Amniotic stem cell (primary cell): ENCODE measurements around the gene ZNF473.

Experiments used
- DNase-seq: peaks from one replicate; lab custom pipeline; 2025; lab: John Stamatoyannopoulos, UW

Gene ZNF473

GRCh38 chr19:50003810-50004419, 21.9 kb upstream of the ZNF473 start:
- DNase-seq, result peak; percentile 91

GRCh38 chr19:50005428-50005827, 20.4 kb upstream of the ZNF473 start:
- DNase-seq, result no peak

- no peak for DNase-seq
Measured at GRCh38 chr19:50007170-50007569, 18.6 kb upstream of the ZNF473 start.

GRCh38 chr19:50007947-50008346, 17.9 kb upstream of the ZNF473 start:
- no peak for DNase-seq

GRCh38 chr19:50008532-50008931, 17.3 kb upstream of the ZNF473 start:
- no peak for DNase-seq

- DNase-seq, result no peak
Measured at GRCh38 chr19:50016225-50016807, 9.5 kb upstream of the ZNF473 start.

- no peak for DNase-seq
Measured at GRCh38 chr19:50020481-50020880, 5.3 kb upstream of the ZNF473 start.

- DNase-seq, result no peak
Measured at GRCh38 chr19:50022823-50023222, 3.0 kb upstream of the ZNF473 start.

- DNase-seq, result no peak
Measured at GRCh38 chr19:50024719-50025021, 1.1 kb upstream of the ZNF473 start.

- DNase-seq, result peak; percentile 100
Measured at GRCh38 chr19:50025022-50025793, 597 bp upstream of the ZNF473 start, which contains the start of gene VRK3. VRK3 (minus strand) TSS chr19:50025372; CDS start chr19:50016162, 9,210 bp downstream.

- no peak for DNase-seq
Measured at GRCh38 chr19:50026550-50026906, 723 bp downstream of the ZNF473 start.

GRCh38 chr19:50030225-50030624, 4.4 kb downstream of the ZNF473 start:
- no peak for DNase-seq

GRCh38 chr19:50030937-50031336, 5.1 kb downstream of the ZNF473 start:
- no peak for DNase-seq

GRCh38 chr19:50036908-50037307, 11.1 kb downstream of the ZNF473 start:
- peak; percentile 3 for DNase-seq

- no peak for DNase-seq
Measured at GRCh38 chr19:50039968-50040367, 14.2 kb downstream of the ZNF473 start.

- no peak for DNase-seq
Measured at GRCh38 chr19:50040967-50041366, 15.2 kb downstream of the ZNF473 start.

GRCh38 chr19:50042363-50043024, 16.7 kb downstream of the ZNF473 start:
- no peak for DNase-seq

GRCh38 chr19:50043967-50044366, 18.2 kb downstream of the ZNF473 start:
- no peak for DNase-seq

GRCh38 chr19:50044922-50045321, 19.1 kb downstream of the ZNF473 start:
- no peak for DNase-seq

- DNase-seq, result peak; percentile 10
Measured at GRCh38 chr19:50046649-50047503, 21.1 kb downstream of the ZNF473 start.

GRCh38 chr19:50047671-50048070, 21.9 kb downstream of the ZNF473 start:
- DNase-seq, result no peak
